Measurements from ENCODE around the gene CCNG2.

CCNG2 gene

DNA sequence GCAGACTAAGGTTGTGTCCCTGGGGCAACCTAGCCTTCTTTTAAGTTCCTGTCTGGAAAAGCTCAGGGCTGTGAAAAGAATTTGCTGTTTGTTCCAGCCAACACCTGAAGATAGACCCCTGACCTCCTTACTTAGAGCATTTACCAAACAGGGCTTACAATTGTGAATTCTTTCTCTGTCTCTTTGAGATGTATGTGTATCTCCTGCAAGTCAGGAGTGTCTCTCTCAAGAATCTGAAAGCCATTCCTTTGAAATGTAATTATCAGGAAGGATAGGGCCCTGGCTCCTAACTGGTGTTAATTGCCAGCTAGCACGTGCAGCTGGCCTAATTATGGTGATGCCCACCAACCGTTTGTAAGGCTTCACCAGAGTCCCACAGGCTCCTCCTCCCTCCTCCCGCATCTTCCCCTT, 18.2 kb downstream of the CCNG2 start:
- no peak for DNase-seq (ENCODE audit: low read depth in 3 of 3)

DNA sequence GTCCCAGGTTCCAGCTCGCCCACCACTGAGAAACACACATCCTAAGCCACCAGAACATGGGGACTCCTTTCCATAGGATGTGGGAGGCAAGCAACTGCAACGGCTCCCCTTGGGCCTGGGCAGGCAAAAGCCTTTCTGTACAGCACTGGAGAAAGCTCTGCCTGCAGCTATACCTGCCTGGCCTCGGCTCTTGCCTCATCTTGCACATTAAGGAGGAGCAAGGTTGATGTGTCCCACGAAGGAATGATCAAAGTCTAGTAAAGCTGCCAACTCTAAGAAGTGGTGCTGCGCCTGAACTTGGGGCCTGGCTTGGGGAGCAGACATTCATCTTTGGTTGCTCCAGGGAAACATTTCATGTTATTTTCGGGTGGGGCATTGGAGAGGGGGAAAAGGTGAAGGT, 19.6 kb downstream of the CCNG2 start:
- no peak for DNase-seq (ENCODE audit: low read depth in 3 of 3)

DNA sequence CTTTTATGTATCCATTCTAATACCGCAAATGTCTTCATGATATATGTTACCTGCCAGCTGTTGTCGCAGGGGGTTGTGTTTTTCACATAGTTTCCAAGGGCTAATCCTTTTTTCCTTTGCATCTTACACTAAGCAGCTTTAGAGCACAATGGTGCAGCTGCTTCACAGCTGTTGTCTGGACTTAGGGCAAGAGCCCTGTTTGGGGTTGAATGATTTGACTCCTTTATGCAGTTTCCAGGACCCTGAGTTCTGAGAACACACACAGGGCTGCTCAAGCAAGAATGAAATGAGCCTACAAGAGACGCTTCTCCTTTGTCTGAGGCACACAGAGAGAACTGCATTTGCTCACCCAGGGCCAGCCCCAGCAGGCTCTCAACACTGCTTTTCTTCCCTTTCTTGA, 20.2 kb downstream of the CCNG2 start:
- no peak for DNase-seq (ENCODE audit: low read depth in 3 of 3)

DNA sequence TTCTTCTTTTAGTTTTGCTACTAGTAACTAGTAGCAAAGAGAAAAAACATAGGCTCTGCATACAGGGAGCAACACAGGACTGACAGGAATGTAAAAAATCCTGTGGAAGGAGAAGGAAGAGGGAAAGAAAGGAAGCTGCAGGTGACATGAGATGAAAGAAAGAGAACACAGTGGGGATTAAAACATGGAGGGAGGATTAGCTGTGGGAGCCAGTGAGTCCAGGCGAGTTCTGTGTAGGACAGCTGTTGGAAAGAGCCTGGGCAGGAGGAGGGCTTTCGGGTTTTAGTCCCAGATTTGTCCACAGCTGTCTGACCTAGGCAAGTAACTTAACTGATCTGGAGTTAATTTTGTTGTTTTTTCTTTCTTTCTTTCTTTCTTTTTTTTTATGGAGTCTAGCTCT, 21.6 kb downstream of the CCNG2 start:
- DNase-seq (ENCODE audit: low read depth in 3 of 3), result no peak

DNA sequence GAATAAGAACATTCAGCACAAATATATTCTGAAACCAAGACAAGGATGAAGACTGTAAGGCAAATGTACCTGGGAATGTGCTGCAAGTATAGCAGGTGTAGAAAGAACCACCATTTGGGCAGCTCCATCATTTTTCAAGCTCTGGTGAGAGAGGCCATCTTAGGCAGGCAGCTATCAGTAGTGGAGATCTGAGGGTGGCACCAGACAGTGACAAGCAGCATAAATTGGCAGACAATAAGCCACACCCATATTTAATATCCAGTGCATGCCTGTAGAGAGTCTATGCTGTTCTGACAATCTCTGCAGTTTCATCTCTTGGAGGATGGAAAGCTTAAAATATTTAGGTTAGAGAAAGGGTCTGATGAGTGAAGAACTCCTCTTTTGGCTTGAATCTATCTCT, 22.5 kb downstream of the CCNG2 start:
- no peak for DNase-seq (ENCODE audit: low read depth in 3 of 3)

DNA sequence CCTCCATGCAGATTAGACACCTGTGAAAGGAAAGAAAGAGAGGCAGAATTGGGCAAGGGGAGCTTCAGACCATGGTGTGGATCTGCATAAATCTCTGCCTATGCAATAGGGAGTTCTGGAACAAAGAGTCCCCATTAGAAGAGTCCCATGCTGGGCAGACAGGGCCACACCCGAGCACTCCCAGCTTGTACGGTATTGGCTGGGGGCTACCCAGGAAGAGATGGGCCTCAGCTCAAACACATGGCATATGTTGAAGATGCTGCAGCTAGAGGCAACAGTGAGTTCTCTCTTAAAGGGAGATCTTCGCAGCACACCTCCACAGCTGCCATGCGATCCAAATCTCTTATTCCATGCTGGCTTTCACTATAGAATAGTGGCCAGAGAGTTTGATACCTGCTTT, 24.7 kb downstream of the CCNG2 start:
- DNase-seq (ENCODE audit: low read depth in 3 of 3), result no peak

DNA sequence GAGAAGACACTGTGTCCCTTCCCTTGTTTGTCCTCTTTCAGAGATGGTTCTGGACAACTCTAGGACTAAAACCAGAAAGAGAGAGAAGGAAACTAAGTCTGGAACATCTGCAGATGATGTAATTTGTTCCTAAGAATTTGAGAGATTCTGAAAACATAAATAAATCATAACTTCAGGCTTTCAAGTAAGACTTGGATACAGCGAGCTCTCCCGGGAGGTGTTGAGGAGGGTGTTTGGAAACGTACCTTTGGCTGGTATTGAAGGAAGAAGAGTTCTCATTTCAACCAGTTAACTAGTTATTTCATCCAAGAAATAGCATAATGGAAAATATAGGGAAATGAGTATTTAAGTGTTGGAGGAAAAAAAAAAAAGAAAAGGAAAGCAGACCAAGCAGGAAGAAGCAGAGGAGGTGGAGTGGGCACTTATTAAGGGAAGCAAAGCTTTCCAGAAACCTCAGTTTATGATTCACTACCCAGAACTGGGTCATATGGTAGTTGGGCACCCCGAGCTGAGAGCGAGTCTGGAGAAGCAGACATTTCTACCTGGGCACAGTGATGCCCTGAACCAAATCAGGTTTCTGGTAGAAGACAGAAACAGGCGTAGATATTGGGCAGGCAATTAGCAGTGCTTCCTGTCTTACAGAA, 26.9 kb downstream of the CCNG2 start:
- no peak for DNase-seq (ENCODE audit: low read depth in 3 of 3)

DNA sequence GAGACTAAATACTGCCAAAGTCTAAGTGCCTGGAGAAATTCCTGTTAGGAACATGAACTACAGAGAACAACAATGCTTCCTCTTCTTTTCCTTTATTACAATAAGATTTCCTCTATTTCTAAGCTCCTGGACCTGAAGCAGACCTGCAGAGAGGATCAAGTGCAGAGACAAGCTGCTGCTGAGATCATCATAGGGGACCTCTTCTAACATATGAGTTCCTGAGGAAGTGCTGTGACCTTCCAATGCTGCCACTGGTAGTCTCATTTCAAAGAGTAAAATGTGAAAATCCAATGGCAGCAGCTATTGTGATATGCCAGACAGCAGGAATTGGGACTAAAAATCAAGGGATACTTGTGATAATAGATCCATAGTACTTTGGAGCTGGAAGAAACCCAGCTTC, 28.0 kb downstream of the CCNG2 start:
- no peak for DNase-seq (ENCODE audit: low read depth in 3 of 3)

DNA sequence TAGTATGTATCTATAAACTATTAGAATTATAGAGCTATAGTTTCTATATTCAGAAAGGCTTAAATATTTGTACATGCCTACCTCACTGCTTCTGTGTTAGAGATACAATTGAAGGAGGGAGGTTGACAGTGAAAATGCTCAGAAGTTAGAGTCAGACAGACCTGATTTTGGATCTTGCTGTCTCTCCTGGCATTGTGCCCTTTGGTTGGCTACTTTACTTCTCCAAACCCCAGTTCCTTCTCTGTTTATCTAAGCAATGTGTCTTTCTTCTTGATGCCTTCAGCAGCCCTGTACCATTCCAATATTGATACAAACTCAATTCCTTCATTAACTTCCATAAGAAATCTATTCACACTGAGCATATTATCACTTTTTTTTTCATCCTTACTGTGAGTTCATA, 28.7 kb downstream of the CCNG2 start:
- no peak for DNase-seq (ENCODE audit: low read depth in 3 of 3)

DNA sequence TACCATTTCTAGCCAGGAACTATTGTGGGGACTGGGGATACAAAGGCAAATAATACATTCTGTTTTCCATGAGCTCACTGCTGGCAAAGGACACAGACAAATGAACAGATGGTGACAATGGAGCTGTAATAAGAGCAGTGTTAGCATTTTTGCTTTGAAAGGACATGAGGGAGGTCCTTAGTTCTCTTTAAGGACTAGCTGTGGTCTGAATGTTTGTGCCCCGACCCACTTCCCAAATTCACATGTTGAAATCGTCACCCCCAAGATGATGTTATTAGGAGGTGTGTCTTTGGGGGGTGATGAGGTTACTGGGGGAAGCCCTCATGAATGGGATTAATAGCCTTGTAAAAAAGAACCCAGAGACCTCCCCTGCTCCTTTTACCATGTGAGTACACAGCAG, 30.3 kb downstream of the CCNG2 start:
- DNase-seq (ENCODE audit: low read depth in 3 of 3), result no peak

DNA sequence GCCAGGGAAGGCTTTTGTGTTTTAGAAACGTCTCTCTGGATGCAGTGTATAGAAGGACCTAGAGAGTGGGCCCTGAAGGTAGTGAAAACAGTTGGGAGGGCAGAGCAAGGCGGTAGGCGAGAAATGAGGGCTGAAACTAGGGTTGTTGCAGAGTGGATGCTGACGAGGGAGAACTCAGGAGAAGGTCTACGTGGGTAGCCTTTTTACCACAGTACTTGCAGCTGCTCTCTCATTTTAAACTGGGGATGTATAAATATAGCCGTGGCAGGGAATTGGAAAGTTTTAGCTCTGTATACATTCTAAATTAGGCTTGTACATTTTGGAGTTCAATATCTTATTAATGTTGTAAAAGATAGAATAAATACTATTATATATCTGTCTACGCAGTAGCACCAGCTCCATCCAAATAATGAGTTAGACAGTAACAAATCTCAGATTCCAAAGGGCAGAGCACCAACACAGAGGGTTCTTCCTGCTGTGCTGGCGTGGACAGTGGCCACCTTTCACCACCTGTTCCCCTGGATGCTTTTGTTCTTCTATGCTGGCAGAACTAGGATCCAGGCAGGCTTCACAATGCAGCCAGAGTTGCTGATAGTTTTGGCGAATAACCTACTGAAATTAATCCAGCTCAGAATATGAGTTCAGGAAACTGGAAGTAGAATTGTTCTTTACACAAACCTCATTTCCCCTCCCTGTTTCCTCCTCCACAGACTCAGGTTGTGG, 31.7 kb downstream of the CCNG2 start:
- DNase-seq (ENCODE audit: low read depth in 3 of 3), result no peak

DNA sequence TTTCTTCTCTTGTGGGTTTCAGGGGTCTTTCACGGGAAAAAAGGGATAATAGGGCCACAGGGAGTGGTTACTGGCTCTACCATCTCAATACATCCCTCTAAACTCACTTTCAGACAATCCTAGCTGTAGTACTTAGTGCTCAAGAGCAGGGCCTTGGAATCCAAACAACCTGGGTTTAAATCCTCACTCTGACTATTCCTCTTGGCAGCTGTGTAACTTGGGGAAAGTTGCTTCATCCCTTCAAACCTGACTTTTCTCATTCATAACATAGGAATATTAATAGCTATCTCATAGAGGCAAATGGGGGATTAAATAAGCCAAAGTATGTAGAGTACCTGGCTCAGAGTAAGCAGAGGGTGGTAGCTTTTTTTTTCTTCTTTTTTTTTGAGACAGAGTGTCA, 32.4 kb downstream of the CCNG2 start:
- DNase-seq (ENCODE audit: low read depth in 3 of 3), result no peak

DNA sequence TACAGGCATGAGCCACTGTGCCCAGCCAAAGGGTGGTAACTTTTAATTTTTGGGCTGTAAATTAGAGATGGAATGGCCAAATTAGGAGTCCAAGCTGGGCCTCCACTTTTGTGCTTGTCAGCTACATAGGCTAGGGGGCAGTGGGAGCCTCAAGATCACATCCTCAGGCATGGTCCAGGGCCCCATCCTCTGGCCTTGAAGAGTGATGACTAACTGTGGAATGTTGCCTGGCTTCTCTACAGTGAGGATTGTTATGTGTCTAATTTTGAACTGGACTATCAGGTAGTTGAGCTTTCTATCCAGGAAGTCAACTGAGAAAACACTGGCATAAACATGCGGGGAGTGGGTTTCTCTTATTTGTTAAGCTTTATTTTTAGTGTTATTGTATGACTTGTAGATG, 33.0 kb downstream of the CCNG2 start:
- no peak for DNase-seq (ENCODE audit: low read depth in 3 of 3)

DNA sequence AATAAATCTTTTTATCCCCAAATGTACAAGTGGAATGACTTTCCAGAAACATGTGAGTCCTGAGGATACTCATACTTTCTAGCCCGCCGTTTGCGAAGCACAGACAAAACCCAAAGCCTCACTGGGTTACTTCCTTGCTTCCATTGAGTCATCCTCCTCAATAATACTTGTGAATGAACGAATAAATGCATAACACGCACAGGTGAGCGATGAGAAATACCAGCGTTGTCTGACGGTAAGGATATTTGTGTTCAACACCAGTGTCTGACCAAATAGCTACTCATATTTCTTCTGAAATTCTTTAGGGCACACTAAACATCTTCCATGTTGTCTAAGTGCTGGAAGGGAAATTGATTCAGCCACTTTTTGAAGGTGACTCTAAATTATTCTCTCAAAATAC, 36.0 kb downstream of the CCNG2 start:
- no peak for DNase-seq (ENCODE audit: low read depth in 3 of 3)

DNA sequence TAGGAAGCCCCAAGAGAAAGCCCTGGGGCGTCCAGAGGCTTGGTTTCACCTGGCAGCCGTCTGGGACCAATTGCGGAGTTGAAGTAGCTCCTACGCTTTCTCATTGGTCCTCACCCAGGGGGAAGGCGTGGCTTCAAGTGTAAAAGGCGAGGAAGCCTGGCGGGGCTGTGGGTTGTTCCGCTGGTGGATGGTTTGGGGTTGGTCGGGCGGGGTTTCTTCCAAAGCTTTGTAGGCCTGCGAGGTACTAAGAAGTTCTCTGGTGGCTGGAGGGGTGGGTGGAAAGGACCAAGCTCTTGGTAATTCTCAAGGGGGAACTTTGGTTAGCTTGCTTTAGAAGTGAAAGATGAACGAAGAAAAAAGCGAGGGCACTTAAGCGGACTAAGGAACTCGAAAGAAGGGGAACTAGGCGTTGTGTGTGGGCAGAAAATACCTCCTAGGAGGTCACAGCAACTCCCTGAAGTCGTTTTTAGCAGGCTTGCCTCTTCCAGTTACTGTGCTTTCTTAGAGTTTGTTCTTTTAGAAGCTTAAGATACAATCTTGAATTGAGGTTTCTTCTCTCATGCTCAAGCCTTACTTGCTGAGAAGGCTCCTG, 36.6 kb downstream of the CCNG2 start:
- DNase-seq (ENCODE audit: low read depth in 3 of 3), result peak; percentile 45 to 61 (median 58)

DNA sequence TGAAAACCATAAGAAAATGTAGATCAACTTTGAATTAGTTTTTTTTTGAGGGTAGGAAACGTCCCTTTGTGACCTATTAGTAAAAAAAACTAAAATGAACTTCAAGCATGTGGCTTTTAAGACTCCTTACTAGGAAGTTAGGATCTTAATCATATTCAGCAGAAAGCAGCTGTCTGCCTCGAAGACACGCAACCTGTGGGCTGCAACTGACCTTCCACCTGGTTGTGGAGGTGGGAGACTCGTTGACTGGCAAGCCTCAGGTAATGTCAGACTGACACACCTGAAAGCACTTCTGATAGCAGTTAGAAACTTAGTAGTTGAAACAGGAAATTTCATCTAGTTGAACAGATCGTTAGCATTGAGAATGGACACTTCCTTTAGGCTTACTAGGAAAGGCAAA, 37.4 kb downstream of the CCNG2 start:
- DNase-seq (ENCODE audit: low read depth in 3 of 3), result no peak

DNA sequence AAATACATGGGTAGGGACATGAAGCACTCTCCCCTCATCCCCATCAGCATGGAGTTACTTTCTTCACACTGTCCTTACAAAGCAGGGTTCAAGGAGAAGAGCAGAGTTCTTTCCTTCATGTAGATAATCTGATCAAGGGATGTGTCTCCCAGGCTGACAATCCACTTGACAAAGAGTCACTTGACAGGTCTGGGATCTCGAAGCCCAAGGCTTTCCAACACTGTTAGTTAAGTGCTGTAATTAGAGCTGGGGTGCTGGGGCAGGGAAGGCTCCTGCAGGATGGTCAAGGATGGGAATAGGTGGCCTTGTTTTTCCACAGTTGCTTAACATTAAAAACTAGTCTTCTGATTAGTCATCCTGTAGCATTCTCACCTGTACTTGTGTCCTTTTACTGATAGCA, 38.0 kb downstream of the CCNG2 start:
- no peak for DNase-seq (ENCODE audit: low read depth in 3 of 3)

DNA sequence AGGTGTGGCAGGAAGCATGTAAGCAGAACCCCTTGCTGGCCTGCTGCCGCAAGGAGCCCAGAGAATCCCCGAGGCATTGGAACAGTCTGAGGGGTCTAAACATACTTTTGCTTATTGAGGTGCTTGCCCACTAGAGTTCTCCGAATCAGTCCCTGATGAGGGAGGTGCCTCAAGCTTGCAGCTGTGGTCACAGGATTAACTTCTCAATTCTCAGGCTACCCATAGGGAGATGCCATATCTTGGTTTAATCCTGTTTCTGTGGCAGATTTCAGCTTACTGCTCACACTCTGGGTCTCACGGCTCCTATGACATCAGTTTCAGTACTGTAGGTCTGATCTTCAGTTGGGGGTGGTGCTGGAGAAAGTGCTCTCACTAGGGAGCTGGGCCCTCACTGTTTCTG, 39.9 kb downstream of the CCNG2 start:
- DNase-seq (ENCODE audit: low read depth in 3 of 3), result no peak

DNA sequence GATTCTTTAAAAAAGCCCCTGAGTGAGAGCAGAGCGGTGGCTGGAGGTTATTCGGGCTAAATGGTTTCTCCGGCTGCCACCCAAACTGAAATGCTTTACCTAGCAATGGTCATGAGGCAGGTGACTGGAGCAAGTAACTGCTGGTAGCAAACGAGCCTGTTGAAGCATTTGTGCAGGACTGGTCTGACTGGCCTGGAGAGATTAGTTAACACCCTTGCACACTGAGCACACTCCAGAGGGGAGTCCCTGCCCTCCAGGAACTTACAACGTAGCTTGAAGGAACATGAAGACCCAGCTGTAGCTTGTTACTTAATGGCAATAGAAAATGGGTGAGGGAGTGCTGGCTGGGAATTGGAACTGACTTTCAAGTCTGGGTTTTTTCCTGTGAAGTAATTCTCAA, 40.4 kb downstream of the CCNG2 start:
- no peak for DNase-seq (ENCODE audit: low read depth in 3 of 3)

DNA sequence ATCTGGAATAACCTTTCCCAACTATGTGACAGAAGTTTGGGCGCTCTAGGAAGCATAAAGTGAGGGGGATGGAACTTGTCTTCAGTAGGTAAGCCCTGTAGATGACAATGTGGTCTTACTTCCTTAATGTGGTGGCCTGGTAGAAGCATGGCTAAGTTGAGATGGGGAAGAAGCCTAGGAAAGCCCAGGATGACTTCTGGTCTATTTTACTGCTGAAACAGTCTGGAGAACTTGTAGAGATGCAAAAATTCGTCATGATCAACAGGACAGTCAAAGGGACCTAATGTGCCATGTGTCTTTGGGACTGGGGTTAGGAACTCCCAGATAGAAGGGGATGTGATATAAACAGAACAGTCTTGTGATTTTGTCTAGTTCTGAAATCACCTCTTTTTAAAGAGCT, 40.8 kb downstream of the CCNG2 start:
- DNase-seq (ENCODE audit: low read depth in 3 of 3), result no peak

DNA sequence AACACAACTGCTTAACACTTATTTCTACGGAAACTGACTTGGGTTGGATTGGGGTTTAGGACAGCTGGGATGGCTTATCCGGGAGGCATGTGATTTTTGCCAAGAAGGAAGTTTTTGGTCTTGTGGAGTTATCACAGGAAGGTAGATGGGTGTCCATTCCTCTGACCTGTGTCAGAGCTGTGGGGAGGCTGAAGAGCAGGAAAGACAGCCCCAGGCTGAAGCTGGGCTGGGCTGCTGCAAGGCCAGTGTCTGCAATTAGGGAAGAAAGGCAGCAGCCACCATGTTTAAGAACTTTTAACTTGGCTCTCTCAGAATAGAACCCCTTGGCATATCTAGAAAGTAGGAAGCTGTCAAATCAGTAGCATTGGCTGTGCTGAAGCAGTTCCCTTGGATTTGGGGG, 42.3 kb downstream of the CCNG2 start:
- no peak for DNase-seq (ENCODE audit: low read depth in 3 of 3)

DNA sequence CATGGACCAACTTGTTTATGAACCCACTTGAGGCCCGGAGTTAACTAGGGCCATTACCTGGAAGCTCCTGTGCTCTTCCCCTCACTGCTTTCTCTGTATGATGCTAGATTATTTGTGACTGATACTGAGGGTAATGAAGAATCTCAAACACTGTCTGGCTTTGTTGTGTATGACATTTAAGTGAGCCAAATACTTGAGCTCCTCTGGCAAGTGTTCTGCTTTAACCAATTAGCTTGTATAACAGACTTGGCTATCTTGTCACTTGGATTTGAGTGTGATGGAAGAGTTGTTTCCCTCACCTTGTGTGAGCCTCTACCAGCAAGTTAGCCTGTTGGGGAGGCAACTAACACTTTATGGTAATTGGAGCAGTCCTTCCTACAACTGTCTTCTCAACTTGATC, 42.7 kb downstream of the CCNG2 start:
- DNase-seq (ENCODE audit: low read depth in 3 of 3), result no peak

DNA sequence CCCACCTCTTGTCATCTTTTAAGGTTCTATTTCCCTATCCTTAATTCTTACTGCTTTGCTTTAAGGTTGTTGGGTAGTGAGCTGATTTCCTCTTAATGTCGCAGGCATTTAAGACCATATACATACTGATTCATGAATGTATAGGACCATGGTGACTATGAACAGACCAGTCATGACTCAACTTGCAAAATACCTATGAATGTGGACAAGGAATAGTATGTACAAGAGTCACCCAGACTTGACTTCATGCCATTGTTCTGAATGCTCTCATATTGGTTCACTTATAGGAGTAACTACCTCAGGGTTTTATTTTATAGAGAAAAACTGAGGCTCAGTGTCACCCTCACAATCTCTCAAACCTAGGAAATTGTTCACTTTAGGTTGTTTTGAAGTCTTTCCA, 44.3 kb downstream of the CCNG2 start:
- DNase-seq (ENCODE audit: low read depth in 3 of 3), result no peak

DNA sequence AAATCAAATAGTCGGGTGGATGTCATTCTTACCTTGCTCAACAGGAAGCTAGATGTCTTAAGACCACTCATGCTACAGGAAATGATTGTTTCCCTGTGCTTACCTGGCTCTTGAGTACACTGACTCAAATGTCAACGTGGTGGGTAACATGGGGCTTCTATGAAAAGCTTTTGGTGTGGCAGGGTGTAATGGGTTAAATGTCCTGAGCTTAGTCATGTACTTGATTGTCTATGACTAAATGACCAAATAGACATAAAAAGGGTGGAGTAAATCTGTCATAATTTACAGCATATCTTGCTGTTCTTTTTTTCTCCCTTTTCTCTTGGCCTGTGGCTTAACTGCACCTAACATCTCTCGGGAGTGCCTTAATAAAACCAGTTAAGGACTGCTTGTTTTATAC, 44.9 kb downstream of the CCNG2 start:
- DNase-seq (ENCODE audit: low read depth in 3 of 3), result no peak
